ENCODE measurements around the gene RIPPLY2. TPM values are rescaled to one million over a fixed set of nuclear protein-coding genes. Genes with fewer than 3 reads are reported as not detected.

The RIPPLY2 gene
- total and polyA plus RNA-seq, 4 donors = not detected

DNA sequence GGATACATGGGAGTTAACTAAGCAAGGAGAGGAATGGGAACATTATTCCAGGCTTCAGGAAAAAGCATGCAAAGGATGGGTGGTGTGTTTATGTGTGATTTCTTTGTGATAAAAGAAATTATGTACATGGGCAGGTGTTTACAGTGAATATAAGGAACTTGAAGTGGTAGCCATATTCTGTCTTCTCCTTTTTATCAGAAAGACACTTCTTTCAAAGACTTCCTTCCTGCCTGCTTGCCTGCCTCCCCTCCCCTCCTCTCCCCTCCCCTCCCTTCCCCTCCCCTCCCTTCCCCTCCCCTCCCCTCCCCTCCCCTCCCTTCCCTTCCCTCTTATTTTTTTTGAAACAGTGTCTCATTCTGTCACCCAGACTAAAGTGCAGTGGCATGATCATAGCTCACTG, 20.7 kb downstream of the RIPPLY2 start:
- no peaks in the 10 kb centered on the region for H3K4me1 ChIP-seq (ENCODE audit: control insufficient read depth in 4 of 4, insufficient read depth in 4 of 4, low read length in 3 of 4)
- TF ChIP-seq CTCF (IDR thresholded peaks at IDR 0.05; ENCODE audit: low read depth, low read length, missing input control) (no peak), GABPA (IDR thresholded peaks at IDR 0.05 in 1 of 2, conservative IDR thresholded peaks at IDR 0.05 in 1 of 2) (no peak), RXRA (IDR thresholded peaks at IDR 0.05) (no peak), FOXA2 (IDR thresholded peaks at IDR 0.05) (no peak), NR2F2 (IDR thresholded peaks at IDR 0.05) (no peak), TAF1 (conservative IDR thresholded peaks at IDR 0.05) (no peak), EGR1 (IDR thresholded peaks at IDR 0.05; ENCODE audit: low read depth in 2 of 2) (no peak), RAD21 (IDR thresholded peaks at IDR 0.05) (no peak), SP1 (IDR thresholded peaks at IDR 0.05) (no peak), MAX (IDR thresholded peaks at IDR 0.05) (no peak), ZBTB33 (IDR thresholded peaks at IDR 0.05) (no peak), HNF4A (conservative IDR thresholded peaks at IDR 0.05) (no peak), YY1 (IDR thresholded peaks at IDR 0.05) (no peak), HNF4G (IDR thresholded peaks at IDR 0.05) (no peak), FOXA1 (IDR thresholded peaks at IDR 0.05) (no peak)
- TF ChIP-seq, protein P1, sequence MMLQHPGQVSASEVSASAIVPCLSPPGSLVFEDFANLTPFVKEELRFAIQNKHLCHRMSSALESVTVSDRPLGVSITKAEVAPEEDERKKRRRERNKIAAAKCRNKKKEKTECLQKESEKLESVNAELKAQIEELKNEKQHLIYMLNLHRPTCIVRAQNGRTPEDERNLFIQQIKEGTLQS (IDR thresholded peaks at IDR 0.05) = no peak
- TF ChIP-seq, protein P2, sequence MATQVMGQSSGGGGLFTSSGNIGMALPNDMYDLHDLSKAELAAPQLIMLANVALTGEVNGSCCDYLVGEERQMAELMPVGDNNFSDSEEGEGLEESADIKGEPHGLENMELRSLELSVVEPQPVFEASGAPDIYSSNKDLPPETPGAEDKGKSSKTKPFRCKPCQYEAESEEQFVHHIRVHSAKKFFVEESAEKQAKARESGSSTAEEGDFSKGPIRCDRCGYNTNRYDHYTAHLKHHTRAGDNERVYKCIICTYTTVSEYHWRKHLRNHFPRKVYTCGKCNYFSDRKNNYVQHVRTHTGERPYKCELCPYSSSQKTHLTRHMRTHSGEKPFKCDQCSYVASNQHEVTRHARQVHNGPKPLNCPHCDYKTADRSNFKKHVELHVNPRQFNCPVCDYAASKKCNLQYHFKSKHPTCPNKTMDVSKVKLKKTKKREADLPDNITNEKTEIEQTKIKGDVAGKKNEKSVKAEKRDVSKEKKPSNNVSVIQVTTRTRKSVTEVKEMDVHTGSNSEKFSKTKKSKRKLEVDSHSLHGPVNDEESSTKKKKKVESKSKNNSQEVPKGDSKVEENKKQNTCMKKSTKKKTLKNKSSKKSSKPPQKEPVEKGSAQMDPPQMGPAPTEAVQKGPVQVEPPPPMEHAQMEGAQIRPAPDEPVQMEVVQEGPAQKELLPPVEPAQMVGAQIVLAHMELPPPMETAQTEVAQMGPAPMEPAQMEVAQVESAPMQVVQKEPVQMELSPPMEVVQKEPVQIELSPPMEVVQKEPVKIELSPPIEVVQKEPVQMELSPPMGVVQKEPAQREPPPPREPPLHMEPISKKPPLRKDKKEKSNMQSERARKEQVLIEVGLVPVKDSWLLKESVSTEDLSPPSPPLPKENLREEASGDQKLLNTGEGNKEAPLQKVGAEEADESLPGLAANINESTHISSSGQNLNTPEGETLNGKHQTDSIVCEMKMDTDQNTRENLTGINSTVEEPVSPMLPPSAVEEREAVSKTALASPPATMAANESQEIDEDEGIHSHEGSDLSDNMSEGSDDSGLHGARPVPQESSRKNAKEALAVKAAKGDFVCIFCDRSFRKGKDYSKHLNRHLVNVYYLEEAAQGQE (IDR thresholded peaks at IDR 0.05) = no peak
- no peak for DNase-seq (ENCODE audit: low spot score)
- H3K9ac ChIP-seq (ENCODE audit: low read depth in 1 of 2, low read length in 2 of 2) = no peak overlapping the region
- H3K36me3 ChIP-seq (ENCODE audit: control insufficient read depth in 4 of 4, insufficient read depth in 3 of 4, low read depth in 1 of 4, low read length in 3 of 4) = no peaks in the 10 kb centered on the region
- H3K4me3 ChIP-seq (ENCODE audit: low read depth in 1 of 3, low read length in 3 of 3) = no peak overlapping the region
- H3K27ac ChIP-seq (ENCODE audit: low read depth in 1 of 2, low read length in 2 of 2) = no peak overlapping the region
- H3K27me3 ChIP-seq (ENCODE audit: control insufficient read depth in 4 of 4, insufficient read depth in 4 of 4, low read length in 3 of 4) = no peaks in the 10 kb centered on the region
- H3K9me3 ChIP-seq (ENCODE audit: control insufficient read depth in 4 of 4, low read length in 3 of 4) = no peaks in the 10 kb centered on the region

- Histone ChIP-seq H3K27ac (ENCODE audit: low read depth in 1 of 2, low read length in 2 of 2) (no peak overlapping the region), H3K9me3 (ENCODE audit: control insufficient read depth in 4 of 4, low read length in 3 of 4) (no peaks in the 10 kb centered on the region), H3K4me1 (ENCODE audit: control insufficient read depth in 4 of 4, insufficient read depth in 4 of 4, low read length in 3 of 4) (no peaks in the 10 kb centered on the region), H3K9ac (ENCODE audit: low read depth in 1 of 2, low read length in 2 of 2) (no peak overlapping the region), H3K4me3 (ENCODE audit: low read depth in 1 of 3, low read length in 3 of 3) (no peak overlapping the region), H3K36me3 (ENCODE audit: control insufficient read depth in 4 of 4, insufficient read depth in 3 of 4, low read depth in 1 of 4, low read length in 3 of 4) (no peaks in the 10 kb centered on the region), H3K27me3 (ENCODE audit: control insufficient read depth in 4 of 4, insufficient read depth in 4 of 4, low read length in 3 of 4) (no peaks in the 10 kb centered on the region)
- 95% methylated on average over 6 of the region's 6 CpGs for WGBS
- TF ChIP-seq CTCF (IDR thresholded peaks at IDR 0.05; ENCODE audit: low read depth, low read length, missing input control) = no peak
- TF ChIP-seq, protein P2 (IDR thresholded peaks at IDR 0.05) = no peak
- no peak for DNase-seq (ENCODE audit: low spot score)
Observed at GRCh38 chr6:83875843-83876242, 22.7 kb downstream of the RIPPLY2 start.

Data from liver (tissue), 9 donors.